H1 (cell line): ENCODE results near the gene GRIN2C. TPM values are rescaled to one million over a fixed set of nuclear protein-coding genes. Genes with fewer than 3 reads are reported as not detected.

Source experiments
- CTCF ChIA-PET: fragments of 300-600 bp; sonication (Branson Sonifier 250); formaldehyde crosslinking; loops from one replicate; lab custom pipeline; 2021; ENCODE audit not compliant: partially characterized antibody; lab: Charles Lee
- POLR2A ChIA-PET: fragments of 300-600 bp; sonication (Branson Sonifier 250); formaldehyde crosslinking; loops from one replicate; lab custom pipeline; 2021; ENCODE audit warnings: inconsistent platforms; ENCODE audit not compliant: partially characterized antibody; lab: Charles Lee
- DNase-seq, 2 experiments: peaks; one replicate each; pipeline versions ENCODE4 v3.0.0 to v3.0.0-alpha.2; 2010 to 2022; ENCODE audit warnings: low spot score in 2 of 2, low read depth in 1 of 2, mixed read lengths in 1 of 2
- FAIRE-seq: peaks from 2 replicates; lab custom pipeline; 2011; peaks lifted over from hg19 to GRCh38; lab: Jason Lieb, UNC
- H2AFZ ChIP-seq: 2 replicates; pipeline ENCODE4 v1.8.1; 2012; ENCODE audit warnings: low read length, inconsistent platforms
- H2AK5ac ChIP-seq: 2 replicates; pipeline ENCODE4 v1.6.1; 2013; ENCODE audit warnings: low read depth, low read length
- H2BK120ac ChIP-seq: replicated peaks from 2 replicates; pipeline ENCODE3; 2013; ENCODE audit warnings: low read depth, low read length, inconsistent platforms
- H2BK12ac ChIP-seq: 2 replicates; pipeline ENCODE4 v1.6.1; 2013; ENCODE audit warnings: low read depth, low read length
- H2BK15ac ChIP-seq: 2 replicates; pipeline ENCODE4 v1.6.1; 2013; ENCODE audit warnings: low read length
- H2BK20ac ChIP-seq: 2 replicates; pipeline ENCODE4 v1.6.1; 2013; ENCODE audit warnings: low read length
- H2BK5ac ChIP-seq: 2 replicates; pipeline ENCODE4 v1.6.1; 2013; ENCODE audit warnings: low read depth, low read length
- H3K14ac ChIP-seq: 2 replicates; pipeline ENCODE4 v1.6.1; 2013; ENCODE audit warnings: inconsistent platforms; ENCODE audit not compliant: insufficient read length
- H3K18ac ChIP-seq: 2 replicates; pipeline ENCODE4 v1.6.1; 2013; ENCODE audit warnings: low read length; ENCODE audit errors: extremely low read depth
- H3K23ac ChIP-seq: 2 replicates; pipeline ENCODE4 v1.6.1; 2013; ENCODE audit warnings: inconsistent platforms; ENCODE audit not compliant: insufficient read length
- H3K23me2 ChIP-seq: 2 replicates; pipeline ENCODE4 v1.6.1; 2013; ENCODE audit warnings: low read depth, low read length
- H3K27ac ChIP-seq: 2 replicates; pipeline ENCODE4 v1.6.1; 2011; ENCODE audit warnings: low read depth, low read length, inconsistent platforms
- H3K27me3 ChIP-seq, 4 experiments: replicated peaks in 1 of 4; 1 replicate in 1 of 4; 2 replicates in 3 of 4; pipeline versions ENCODE4 v1.6.1 to v1.8.1; 2011 to 2013; ENCODE audit warnings: low read length in 3 of 4, mild to moderate bottlenecking in 3 of 4, inconsistent platforms in 2 of 4, mixed read lengths in 2 of 4, moderate library complexity in 1 of 4; ENCODE audit not compliant: control insufficient read depth in 3 of 4, insufficient read depth in 3 of 4; ENCODE audit errors: extremely low read depth in 1 of 4
- H3K36me3 ChIP-seq, 4 experiments: 2 replicates each; pipeline versions ENCODE4 v1.6.1 to v1.8.1; 2011 to 2013; ENCODE audit warnings: mild to moderate bottlenecking in 4 of 4, low read length in 3 of 4, moderate library complexity in 2 of 4, control low read depth in 1 of 4, inconsistent platforms in 1 of 4; ENCODE audit not compliant: insufficient read depth in 4 of 4, control insufficient read depth in 2 of 4
- H3K4ac ChIP-seq: replicated peaks from 2 replicates; pipeline ENCODE3; 2013; ENCODE audit warnings: low read length, low read depth, mixed read lengths, inconsistent platforms; ENCODE audit not compliant: insufficient read length
- H3K4me1 ChIP-seq, 4 experiments: replicated peaks in 1 of 4; 1 replicate in 1 of 4; 2 replicates in 3 of 4; pipeline versions ENCODE4 v1.6.1 to v1.8.1; 2011 to 2013; ENCODE audit warnings: low read length in 3 of 4, inconsistent platforms in 2 of 4, mixed read lengths in 1 of 4; ENCODE audit not compliant: insufficient read depth in 4 of 4, control insufficient read depth in 3 of 4
- H3K4me2 ChIP-seq, 2 experiments: 2 replicates each; pipeline versions ENCODE4 v1.6.1 to v1.8.1; 2011 to 2013; ENCODE audit warnings: low read depth in 2 of 2, low read length in 2 of 2, control low read depth in 1 of 2, inconsistent platforms in 1 of 2, mild to moderate bottlenecking in 1 of 2; ENCODE audit not compliant: insufficient read depth in 1 of 2
- H3K4me3 ChIP-seq, 4 experiments: fragments of 200-600, 300-600 bp in 1 of 4; sonication (generic), shearing (Covaris generic), sonication (Bioruptor Twin) in 1 of 4; 2 replicates each; pipeline versions ENCODE4 v1.5.1 to v1.8.1; 2011 to 2016; ENCODE audit warnings: low read length in 4 of 4, low read depth in 3 of 4, control low read depth in 2 of 4, inconsistent platforms in 2 of 4, mild to moderate bottlenecking in 2 of 4, mixed read lengths in 1 of 4, moderate library complexity in 1 of 4; ENCODE audit not compliant: insufficient read depth in 2 of 4; ENCODE audit errors: extremely low read depth in 1 of 4
- H3K56ac ChIP-seq: replicated peaks from 2 replicates; pipeline ENCODE3; 2013; ENCODE audit warnings: low read depth, mild to moderate bottlenecking, mixed read lengths, low read length, inconsistent platforms; ENCODE audit not compliant: insufficient read length
- H3K79me1 ChIP-seq: 2 replicates; pipeline ENCODE4 v1.6.1; 2013; ENCODE audit warnings: low read depth, low read length, control low read depth
- H3K79me2 ChIP-seq, 2 experiments: 2 replicates each; pipeline versions ENCODE4 v1.6.1 to v1.8.1; 2012 to 2013; ENCODE audit warnings: low read length in 2 of 2, mild to moderate bottlenecking in 2 of 2, inconsistent platforms in 1 of 2; ENCODE audit not compliant: insufficient read depth in 2 of 2, control insufficient read depth in 1 of 2
- H3K9ac ChIP-seq, 4 experiments: replicated peaks in 1 of 4; 1 replicate in 1 of 4; 2 replicates in 3 of 4; pipeline versions ENCODE4 v1.6.1 to v1.8.1; 2011 to 2013; ENCODE audit warnings: low read depth in 3 of 4, low read length in 3 of 4, control low read depth in 2 of 4, mild to moderate bottlenecking in 2 of 4, moderate library complexity in 2 of 4, inconsistent platforms in 1 of 4; ENCODE audit errors: extremely low read depth in 1 of 4
- H3K9me3 ChIP-seq, 2 experiments: 2 replicates each; pipeline versions ENCODE4 v1.6.1 to v1.8.1; 2012 to 2013; ENCODE audit warnings: mild to moderate bottlenecking in 2 of 2, moderate library complexity in 2 of 2, control low read depth in 1 of 2, inconsistent platforms in 1 of 2, low read depth in 1 of 2, low read length in 1 of 2, mixed read lengths in 1 of 2; ENCODE audit not compliant: insufficient read depth in 2 of 2
- H4K20me1 ChIP-seq, 2 experiments: replicated peaks in 1 of 2; 2 replicates each; pipeline versions ENCODE3 to v1.8.1; 2011 to 2013; ENCODE audit warnings: inconsistent platforms in 2 of 2, low read length in 2 of 2, mild to moderate bottlenecking in 1 of 2; ENCODE audit not compliant: insufficient read depth in 2 of 2, control insufficient read depth in 1 of 2
- H4K5ac ChIP-seq: 2 replicates; pipeline ENCODE4 v1.6.1; 2013; ENCODE audit warnings: low read length, low read depth, mixed read lengths, inconsistent platforms; ENCODE audit not compliant: insufficient read length
- H4K8ac ChIP-seq: 2 replicates; pipeline ENCODE4 v1.8.0; 2013; ENCODE audit warnings: mild to moderate bottlenecking, moderate library complexity, low read length, inconsistent platforms; ENCODE audit not compliant: insufficient read depth; ENCODE audit errors: extremely low read depth
- H4K91ac ChIP-seq: replicated peaks from 2 replicates; pipeline ENCODE3; 2013; ENCODE audit warnings: low read length, mixed read lengths, inconsistent platforms; ENCODE audit not compliant: insufficient read length
- CTCF ChIP-seq, 3 experiments: IDR thresholded peaks; 1 replicate in 2 of 3; 2 replicates in 1 of 3; pipeline versions ENCODE4 v1.5.1 to v1.6.1; 2011; ENCODE audit warnings: low read length in 3 of 3, mild to moderate bottlenecking in 3 of 3, inconsistent platforms in 2 of 3, low read depth in 1 of 3, moderate library complexity in 1 of 3; ENCODE audit not compliant: insufficient read depth in 1 of 3; ENCODE audit errors: control extremely low read depth in 1 of 3
- KDM4A ChIP-seq: IDR thresholded peaks from one replicate; pipeline ENCODE4 v1.7.1; 2012; ENCODE audit warnings: low read depth, mild to moderate bottlenecking, moderate library complexity, low read length, inconsistent platforms; ENCODE audit not compliant: severe bottlenecking
- POU5F1 ChIP-seq: IDR thresholded peaks from 2 replicates; pipeline ENCODE4 v1.6.1; 2011; ENCODE audit warnings: low read depth, mild to moderate bottlenecking, low read length, moderate library complexity
- WGBS, 2 experiments: shearing (Covaris generic) in 1 of 2; methylation state at CpG; one replicate each; pipeline versions ENCODE4 v1.1.6 to v1.1.7; 2013 to 2015; ENCODE audit warnings: low lambda C conversion rate in 2 of 2, mixed read lengths in 2 of 2, inconsistent platforms in 1 of 2, low coverage in 1 of 2, missing lambda C conversion rate in 1 of 2; ENCODE audit not compliant: insufficient replicate concordance in 2 of 2, insufficient coverage in 1 of 2, insufficient read length in 1 of 2; ENCODE audit errors: extremely low coverage in 1 of 2, missing lambda C conversion rate in 1 of 2; 5-methylcytosine and 5-hydroxymethylcytosine counted together
- long read RNA-seq, 2 experiments: library from RNA in 1 of 2; library from capped mRNA in 1 of 2; stranded (forward); transcript quantifications; one replicate each; pipeline ENCODE4 v2.0.0, GENCODE V29; 2021; ENCODE audit warnings: inconsistent platforms in 1 of 2
- polyA minus RNA-seq, 3 experiments: library from RNA; depleted of rRNA, polyadenylated mRNA; stranded (reverse); fragments of >200 nt; gene quantifications; 1 replicate in 2 of 3; 2 replicates in 1 of 3; pipeline ENCODE4 v1.2.3, GENCODE V29; 2011
- polyA plus RNA-seq, 7 experiments: library from polyadenylated mRNA; depleted of rRNA in 3 of 7; stranded (reverse) in 5 of 7; unstranded in 2 of 7; fragments of >200 nt in 5 of 7; fragments of 200-250 nt in 2 of 7; gene quantifications; 1 replicate in 5 of 7; 2 replicates in 1 of 7; 4 replicates in 1 of 7; pipeline versions ENCODE4 v1.2.1 to v1.2.3, GENCODE V29; 2011 to 2013; ENCODE audit warnings: missing spikeins in 2 of 7, mixed read lengths in 2 of 7
- total RNA-seq: library from RNA; stranded (reverse); fragmentation: NEBNext Ultra II Directional; extraction: Animal tissue kit (Norgen Biotek cat#: 25700); gene quantifications from 2 replicates; pipeline ENCODE4 v1.2.1, GENCODE V29; 2021

Gene GRIN2C
- total RNA-seq, result 0.07 TPM in 1 of 2 replicates, not detected in the other
- polyA plus RNA-seq (2011; rRNA removed), result 0.06 and 0.11 TPM in 2 replicates
- 0.05 TPM for polyA plus RNA-seq (2011; cell fraction: cytosol; rRNA removed)
- 0.20 TPM for polyA plus RNA-seq (2011; cell fraction: nucleus; rRNA removed)
- 0.06 to 0.29 TPM (median 0.19 TPM) in 4 replicates for polyA plus RNA-seq (2012, experiment 1 of 2)
- 0.05 TPM for polyA plus RNA-seq (2012, experiment 2 of 2)
- polyA plus RNA-seq (2013, experiment 1 of 2), result 0.02 TPM
- 0.04 TPM for polyA plus RNA-seq (2013, experiment 2 of 2)
- polyA minus RNA-seq (2011; rRNA and poly(A)+ RNA removed), result 0.12 TPM in 1 of 2 replicates, not detected in the other
- not detected for polyA minus RNA-seq (2011; cell fraction: cytosol; rRNA and poly(A)+ RNA removed)
- polyA minus RNA-seq (2011; cell fraction: nucleus; rRNA and poly(A)+ RNA removed), result 0.20 TPM
- long read RNA-seq, experiment 1, result 0 reads
- long read RNA-seq, experiment 2, result 0 reads

- Histone ChIP-seq H3K4ac (no peak within 1 kb of the TSS), H3K23me2 (no peaks in the 10 kb centered on the region; the same call in 1 of the 2 replicates), H4K20me1 (peaks cover 2 to 4% of the 10 kb centered on the region in 2 experiments), H3K4me1 (peaks cover 0 to 7% (median 5%) of the 10 kb centered on the region in 4 experiments; a peak in 4 of 7 replicates), H3K79me2 (no peaks in the 10 kb centered on the region), H3K9ac (no peak within 1 kb of the TSS), H2BK20ac (no peak within 1 kb of the TSS), H3K4me2 (peak within 1 kb of the TSS; percentile 74 to 88), H2BK5ac (no peak within 1 kb of the TSS), H3K27ac (no peak within 1 kb of the TSS), H2AFZ (no peak within 1 kb of the TSS), H3K79me1 (no peaks in the 10 kb centered on the region), H3K4me3 (peak within 1 kb of the TSS; percentile 21 to 60 (median 31); a peak in 6 of 8 replicates), H2BK12ac (no peak within 1 kb of the TSS), H4K5ac (no peak within 1 kb of the TSS), H3K36me3 (peaks cover 0 to 17% (median under 1%) of the 10 kb centered on the region in 4 experiments; a peak in 2 of 8 replicates), H2BK15ac (peak within 1 kb of the TSS; percentile 29; the same call in 1 of the 2 replicates), H3K18ac (no peak within 1 kb of the TSS), H3K9me3 (no peaks in the 10 kb centered on the region), H3K23ac (no peak within 1 kb of the TSS), H2AK5ac (no peak within 1 kb of the TSS), H4K8ac (peak within 1 kb of the TSS; percentile 31; the same call in 1 of the 2 replicates), H3K56ac (no peak within 1 kb of the TSS), H4K91ac (no peak within 1 kb of the TSS), H3K27me3 (peaks cover 52 to 72% (median 64%) of the 10 kb centered on the region in 4 experiments), H2BK120ac (no peak within 1 kb of the TSS), H3K14ac (no peak within 1 kb of the TSS)
- DNase-seq, result peak in 1 of 2 experiments; percentile 69
- no peak for FAIRE-seq
- 19% methylated on average over 3 of the region's 72 CpGs; no CpG with 5 or more reads in 1 of the 2 experiments for WGBS, 2 experiments
- ChIA-PET CTCF (interaction anchor here (1.3 to 99.6 kb wide), 7 partner anchors 16 to 123 kb away, joined by 4 to 2981 read pairs (median 17); partner anchors contain the start of genes FDXR, GRIN2C, NAT9 and RAB37), POLR2A (interaction anchor here (1.0 to 1.8 kb wide), 5 partner anchors 13 to 76 kb away, joined by 3 to 6 read pairs (median 5); partner anchors contain the start of genes FADS6 and FDXR)
- TF ChIP-seq POU5F1 (no peak), KDM4A (peak; percentile 10), CTCF (IDR thresholded peaks at IDR 0.05; ENCODE audit: control extremely low read depth in 1 of 3, insufficient read depth in 1 of 3, low read depth in 1 of 3, low read length in 3 of 3) (peak; percentile 7 to 62 (median 25); a peak in 2 of 4 replicates)
Observed at GRCh38 chr17:74859459-74860228, at the start of gene GRIN2C. GRIN2C (minus strand) TSS chr17:74859885; CDS start chr17:74855092, 4,793 bp downstream.
